Testis (tissue), 2 donors: ENCODE results near the gene RGPD6.
"Not testable (repeated sequence)": the region's sequence is repeated elsewhere in the genome, so short reads cannot be mapped to it uniquely, and the experiment has no call there.

Experiments used
- CTCF ChIP-seq, 3 experiments: fragments of 450-650 bp in 2 of 3; fragments of 200-600 bp in 1 of 3; sonication (generic) in 1 of 3; IDR thresholded peaks; one replicate each; pipeline ENCODE4 v1.5.1; 2016 to 2019; ENCODE audit warnings: antibody characterized with exemption in 3 of 3, mild to moderate bottlenecking in 2 of 3, moderate library complexity in 1 of 3
- POLR2A ChIP-seq: fragments of 450-650 bp; IDR thresholded peaks from one replicate; pipeline ENCODE4 v1.6.1; 2017; ENCODE audit warnings: antibody characterized with exemption, mild to moderate bottlenecking, moderate library complexity

DNA sequence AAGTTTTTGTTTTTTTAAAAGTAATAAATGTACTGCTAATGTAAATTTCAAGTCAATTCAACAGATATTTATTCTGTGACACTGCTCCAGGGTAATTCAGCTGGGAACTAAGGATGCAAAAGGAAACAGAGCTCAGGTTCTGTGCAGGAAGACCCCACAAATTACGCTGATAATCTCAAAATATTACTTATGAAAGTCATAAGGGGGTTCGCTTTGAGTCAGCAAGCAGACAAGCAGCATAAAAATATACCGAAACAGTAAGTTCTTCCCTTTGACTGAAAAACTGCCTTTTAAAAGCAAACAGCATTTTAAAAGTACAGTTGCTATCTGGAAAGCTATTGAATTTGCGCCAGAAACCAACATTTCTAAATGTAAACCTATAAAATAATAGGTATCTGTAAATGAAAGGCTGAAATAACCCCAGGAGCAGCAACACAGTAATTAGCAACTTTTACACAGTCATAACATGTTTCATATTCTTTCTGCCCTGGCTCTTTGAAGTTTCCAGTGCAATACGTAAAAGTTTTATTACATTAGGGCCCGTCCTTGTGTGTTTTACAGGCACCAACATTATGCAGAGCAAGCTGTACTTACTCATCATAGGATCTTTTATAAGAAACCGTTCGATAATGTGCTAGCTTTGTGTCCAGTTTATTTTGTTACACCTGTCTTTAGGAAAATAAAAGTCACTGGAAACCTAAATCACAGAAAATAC is 31.9 kb upstream of the RGPD6 start:
- TF ChIP-seq CTCF (IDR thresholded peaks at IDR 0.05); POLR2A: not testable (repeated sequence)
